A549 treated with Hydrocortisone at 1 μM for 4 hours (cell line): ENCODE results near the gene DNAJC30. TPM values are rescaled to one million over a fixed set of nuclear protein-coding genes. Genes with fewer than 3 reads are reported as not detected.

Experiments
- total RNA-seq: library from RNA; stranded (reverse); fragments of 200-300 nt; extraction: Qiagen RNA extraction; gene quantifications from 5 replicates; pipeline ENCODE4 v1.2.3, GENCODE V29; 2022

The DNAJC30 gene
- total RNA-seq = 7.5 to 10.1 TPM (median 9.8 TPM) in 5 replicates

GRCh38 chr7:73683056-73683787 is at the start of gene DNAJC30, which contains the start of gene BUD23:
DNAJC30 (minus strand) TSS chr7:73683453; CDS start chr7:73683423, 30 bp downstream.
BUD23 (plus strand) TSS chr7:73683597; CDS start chr7:73683626, 29 bp downstream.

GRCh38 chr7:73718905-73719805 is 35.9 kb upstream of the DNAJC30 start, which contains the start of gene STX1A:
STX1A (minus strand) TSS chr7:73719669; CDS start chr7:73719631, 38 bp downstream.

GRCh38 chr7:73667344-73668102 is 15.7 kb downstream of the DNAJC30 start, which contains the start of gene VPS37D:
VPS37D (plus strand) TSS chr7:73667831; CDS start chr7:73667959, 128 bp downstream.

Other genes with a start within 250 kb of the DNAJC30 start
- 1.5 to 2.1 TPM (median 2.0 TPM) in 5 replicates for gene FZD9, start 249.7 kb downstream of the DNAJC30 start, total RNA-seq
- gene BAZ1B, start 161.2 kb downstream of the DNAJC30 start, total RNA-seq = 49.4 to 74.8 TPM (median 54.3 TPM) in 5 replicates
- 59.8 to 73.6 TPM (median 68.5 TPM) in 5 replicates for gene BCL7B, start 125.8 kb downstream of the DNAJC30 start, total RNA-seq
- 49.3 to 61.5 TPM (median 51.4 TPM) in 5 replicates for gene TBL2, start 104.9 kb downstream of the DNAJC30 start, total RNA-seq
- 0.75 to 1.2 TPM (median 1.1 TPM) in 5 replicates for gene MLXIPL, start 58.9 kb downstream of the DNAJC30 start, total RNA-seq
- 3.1 to 5.7 TPM (median 4.8 TPM) in 5 replicates for gene VPS37D, start 15.6 kb downstream of the DNAJC30 start, total RNA-seq
- 123 to 168 TPM (median 132 TPM) in 5 replicates for gene BUD23, start 144 bp upstream of the DNAJC30 start, total RNA-seq
- gene STX1A, start 36.2 kb upstream of the DNAJC30 start, total RNA-seq = 68.6 to 73.4 TPM (median 71.1 TPM) in 5 replicates
- gene ABHD11, start 55.3 kb upstream of the DNAJC30 start, total RNA-seq = 20.5 to 27.5 TPM (median 25.9 TPM) in 5 replicates
- gene CLDN3, start 86.8 kb upstream of the DNAJC30 start, total RNA-seq = 1.6 to 3.8 TPM (median 3.4 TPM) in 5 replicates
- 3.7 to 5.3 TPM (median 4.3 TPM) in 5 replicates for gene CLDN4, start 147.5 kb upstream of the DNAJC30 start, total RNA-seq
- gene METTL27, start 159.1 kb upstream of the DNAJC30 start, total RNA-seq = 8.2 to 12.9 TPM (median 9.9 TPM) in 5 replicates
- gene TMEM270, start 177.7 kb upstream of the DNAJC30 start, total RNA-seq = 0.10 to 0.28 TPM (median 0.13 TPM) in 3 of 5 replicates, not detected in the others